Endothelial cell of umbilical vein (primary cell): ENCODE data around the gene CTIF. TPM values are rescaled to one million over a fixed set of nuclear protein-coding genes. Genes with fewer than 3 reads are reported as not detected.

Experiments used
- BruUV-seq: library from RNA; stranded (reverse); fragments of 400-500 nt; replicated peaks from 2 replicates; lab custom pipeline; 2021; lab: Mats Ljungman, UMichigan
- CTCF ChIA-PET: fragments of 300-600, 350-600 bp; sonication (Branson Sonifier 250); formaldehyde crosslinking; loops from one replicate; lab custom pipeline; 2021; ENCODE audit warnings: antibody characterized with exemption, inconsistent platforms; lab: Charles Lee
- POLR2A ChIA-PET: fragments of 300-600, 350-600 bp; sonication (Branson Sonifier 250); formaldehyde crosslinking; loops from one replicate; lab custom pipeline; 2021; ENCODE audit warnings: antibody characterized with exemption, inconsistent platforms; lab: Charles Lee
- DNase-seq: peaks from one replicate; pipeline ENCODE4 v3.0.0-alpha.2; 2011; ENCODE audit warnings: low read depth, low spot score
- FAIRE-seq: peaks from 2 replicates; lab custom pipeline; 2011; peaks lifted over from hg19 to GRCh38; lab: Jason Lieb, UNC
- H2AFZ ChIP-seq: 2 replicates; pipeline ENCODE4 v1.6.0; 2012; ENCODE audit warnings: low read depth, low read length, control low read depth, inconsistent platforms
- H3K27ac ChIP-seq: 2 replicates; pipeline ENCODE4 v1.5.1; 2011; ENCODE audit warnings: low read depth, mild to moderate bottlenecking, control low read depth, low read length, moderate library complexity; ENCODE audit not compliant: insufficient read depth
- H3K27me3 ChIP-seq, 2 experiments: 2 replicates each; pipeline versions ENCODE4 v1.6.0 to v1.6.1; 2011; ENCODE audit warnings: low read length in 2 of 2, mixed read lengths in 1 of 2; ENCODE audit not compliant: control insufficient read depth in 2 of 2, insufficient read depth in 2 of 2
- H3K36me3 ChIP-seq, 2 experiments: 2 replicates in 1 of 2; 3 replicates in 1 of 2; pipeline ENCODE4 v1.5.1; 2011; ENCODE audit warnings: low read length in 2 of 2, mild to moderate bottlenecking in 1 of 2, moderate library complexity in 1 of 2; ENCODE audit not compliant: control insufficient read depth in 2 of 2, insufficient read depth in 2 of 2; ENCODE audit errors: extremely low read depth in 1 of 2
- H3K4me1 ChIP-seq: 3 replicates; pipeline ENCODE4 v1.5.1; 2011; ENCODE audit warnings: mild to moderate bottlenecking, low read length; ENCODE audit not compliant: control insufficient read depth, insufficient read depth; ENCODE audit errors: extremely low read depth
- H3K4me2 ChIP-seq: 2 replicates; pipeline ENCODE4 v1.6.1; 2011; ENCODE audit warnings: low read length, control low read depth, mixed read lengths; ENCODE audit not compliant: insufficient read depth
- H3K4me3 ChIP-seq, 3 experiments: fragments of 200-600 bp in 1 of 3; sonication (generic), shearing (Covaris generic) in 1 of 3; replicated peaks in 1 of 3; 2 replicates each; pipeline ENCODE4 v1.5.1; 2011 to 2016; ENCODE audit warnings: control low read depth in 3 of 3, low read length in 3 of 3, mild to moderate bottlenecking in 2 of 3, inconsistent platforms in 1 of 3, low read depth in 1 of 3, moderate library complexity in 1 of 3; ENCODE audit not compliant: insufficient read depth in 1 of 3
- H3K79me2 ChIP-seq: 2 replicates; pipeline ENCODE4 v1.6.0; 2012; ENCODE audit warnings: low read length, inconsistent platforms; ENCODE audit not compliant: control insufficient read depth, insufficient read depth
- H3K9ac ChIP-seq: replicated peaks from 2 replicates; pipeline ENCODE3; 2011; ENCODE audit warnings: low read length, control low read depth; ENCODE audit not compliant: insufficient read depth; ENCODE audit errors: extremely low read depth
- H3K9me1 ChIP-seq: replicated peaks from 3 replicates; pipeline ENCODE4 v1.6.0; 2011; ENCODE audit warnings: mild to moderate bottlenecking, low read length; ENCODE audit not compliant: control insufficient read depth, insufficient read depth; ENCODE audit errors: extremely low read depth
- H3K9me3 ChIP-seq: replicated peaks from 2 replicates; pipeline ENCODE4 v1.5.1; 2012; ENCODE audit warnings: low read length, inconsistent platforms; ENCODE audit not compliant: control insufficient read depth, insufficient read depth
- H4K20me1 ChIP-seq: replicated peaks from 2 replicates; pipeline ENCODE3; 2011; ENCODE audit warnings: mild to moderate bottlenecking, low read length; ENCODE audit not compliant: control insufficient read depth, insufficient read depth; ENCODE audit errors: extremely low read depth
- EZH2 ChIP-seq: IDR thresholded peaks from 2 replicates; pipeline ENCODE4 v1.6.1; 2012; ENCODE audit warnings: borderline replicate concordance, low read depth, mild to moderate bottlenecking, moderate library complexity, low read length, inconsistent platforms; ENCODE audit not compliant: severe bottlenecking
- FOS ChIP-seq: IDR thresholded peaks from 2 replicates; pipeline ENCODE4 v1.6.1; 2011; ENCODE audit warnings: mild to moderate bottlenecking, low read length, moderate library complexity, borderline replicate concordance; ENCODE audit not compliant: insufficient read depth
- GATA2 ChIP-seq: IDR thresholded peaks from 2 replicates; pipeline ENCODE4 v1.7.0; 2011; ENCODE audit warnings: low read depth, mild to moderate bottlenecking, moderate library complexity, mixed read lengths, low read length; ENCODE audit not compliant: insufficient read length, insufficient read depth
- JUN ChIP-seq: IDR thresholded peaks from 2 replicates; pipeline ENCODE4 v1.6.1; 2011; ENCODE audit warnings: borderline replicate concordance, low read depth; ENCODE audit not compliant: insufficient read length, insufficient read depth
- MYC ChIP-seq: IDR thresholded peaks from one replicate; pipeline ENCODE4 v1.6.1; 2011; ENCODE audit warnings: mild to moderate bottlenecking, low read depth, low read length
- POLR2A ChIP-seq: IDR thresholded peaks from 2 replicates; pipeline ENCODE4 v1.6.1; 2012; ENCODE audit warnings: low read depth, mild to moderate bottlenecking, control low read depth, low read length
- POLR2AphosphoS5 ChIP-seq: IDR thresholded peaks from 2 replicates; pipeline ENCODE4 v1.6.1; 2012; ENCODE audit warnings: low read depth, mild to moderate bottlenecking, control low read depth, low read length, moderate library complexity; ENCODE audit not compliant: insufficient read depth
- dilution Hi-C: fragments of 300-500 bp; cut with MboI; formaldehyde crosslinking; loops from one replicate; pipeline ENCODE4 v1.15.0; 2019; ENCODE audit warnings: low sequenced_read_pairs; ENCODE audit not compliant: extremely low pct_ligation_motif_present
- intact Hi-C: fragments of 100-400 bp; cut with micrococcal nuclease; formaldehyde crosslinking; loops from one replicate; pipeline ENCODE4 v1.10.0; 2022
- polyA plus RNA-seq, 4 experiments: library from polyadenylated mRNA; depleted of rRNA in 3 of 4; stranded (reverse) in 3 of 4; unstranded in 1 of 4; fragments of >200 nt; gene quantifications; 2 replicates each; pipeline versions ENCODE4 v1.2.1 to v1.2.3, GENCODE V29; 2011 to 2012; ENCODE audit warnings: missing spikeins in 1 of 4
- total RNA-seq: library from RNA; stranded (reverse); gene quantifications from 2 replicates; pipeline ENCODE4 v1.2.3, GENCODE V29; 2021
- TF ChIP-seq, protein P1 (sequence below): IDR thresholded peaks from 2 replicates; pipeline ENCODE4 v1.6.1; 2011; ENCODE audit not compliant: insufficient read depth, insufficient read length
- TF ChIP-seq, protein P2 (sequence below), 2 donors: IDR thresholded peaks; 1 replicate in 1 of 2; 2 replicates in 1 of 2; pipeline ENCODE4 v1.5.1; 2011; ENCODE audit warnings: low read length in 2 of 2, mild to moderate bottlenecking in 2 of 2, moderate library complexity in 2 of 2, control low read depth in 1 of 2, inconsistent platforms in 1 of 2, low read depth in 1 of 2; ENCODE audit not compliant: insufficient read depth in 1 of 2; ENCODE audit errors: extremely low read depth in 1 of 2

Gene CTIF
- total and polyA plus RNA-seq, 2 donors (not counting 3 experiments of a cell fraction or from before 2014, with no cell fraction given): 20.9 to 57.7 TPM

DNA sequence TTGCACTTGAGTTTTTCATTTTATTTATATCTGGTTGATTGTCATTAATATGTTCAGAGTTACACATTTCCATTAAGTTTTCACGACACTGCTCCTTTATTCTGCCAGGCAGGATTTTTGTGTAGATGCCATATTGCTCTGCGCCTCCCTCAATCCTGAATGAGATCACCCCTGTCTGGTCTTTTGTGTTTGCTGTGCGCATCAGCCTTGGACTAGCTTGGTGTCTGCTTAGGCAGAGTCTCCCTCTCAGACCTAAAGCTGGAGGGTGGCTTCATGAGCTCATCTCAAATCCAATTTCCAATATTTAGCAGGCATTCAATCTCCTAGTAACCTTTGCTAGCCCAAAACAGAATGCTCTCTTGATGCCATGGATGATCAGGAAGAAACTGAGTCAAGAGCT is 274.5 kb downstream of the CTIF start:
- ChIA-PET CTCF (interaction anchor here (1.1 to 2.2 kb wide), 2 partner anchors 14 to 15 kb away, joined by 3 to 5 read pairs; no protein-coding TSS in a partner anchor), POLR2A (no interaction called here)
- H3K27ac ChIP-seq: no peak overlapping the region
- intact Hi-C loops: no loop called here
- no peaks in the 10 kb centered on the region for H3K79me2 ChIP-seq
- H3K9me1 ChIP-seq: no peaks in the 10 kb centered on the region
- TF ChIP-seq GATA2 (no peak), EZH2 (no peak), MYC (no peak), FOS (no peak), POLR2A (no peak), JUN (no peak), POLR2AphosphoS5 (no peak)
- TF ChIP-seq, protein P1, sequence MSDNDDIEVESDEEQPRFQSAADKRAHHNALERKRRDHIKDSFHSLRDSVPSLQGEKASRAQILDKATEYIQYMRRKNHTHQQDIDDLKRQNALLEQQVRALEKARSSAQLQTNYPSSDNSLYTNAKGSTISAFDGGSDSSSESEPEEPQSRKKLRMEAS: no peak
- TF ChIP-seq, protein P2, sequence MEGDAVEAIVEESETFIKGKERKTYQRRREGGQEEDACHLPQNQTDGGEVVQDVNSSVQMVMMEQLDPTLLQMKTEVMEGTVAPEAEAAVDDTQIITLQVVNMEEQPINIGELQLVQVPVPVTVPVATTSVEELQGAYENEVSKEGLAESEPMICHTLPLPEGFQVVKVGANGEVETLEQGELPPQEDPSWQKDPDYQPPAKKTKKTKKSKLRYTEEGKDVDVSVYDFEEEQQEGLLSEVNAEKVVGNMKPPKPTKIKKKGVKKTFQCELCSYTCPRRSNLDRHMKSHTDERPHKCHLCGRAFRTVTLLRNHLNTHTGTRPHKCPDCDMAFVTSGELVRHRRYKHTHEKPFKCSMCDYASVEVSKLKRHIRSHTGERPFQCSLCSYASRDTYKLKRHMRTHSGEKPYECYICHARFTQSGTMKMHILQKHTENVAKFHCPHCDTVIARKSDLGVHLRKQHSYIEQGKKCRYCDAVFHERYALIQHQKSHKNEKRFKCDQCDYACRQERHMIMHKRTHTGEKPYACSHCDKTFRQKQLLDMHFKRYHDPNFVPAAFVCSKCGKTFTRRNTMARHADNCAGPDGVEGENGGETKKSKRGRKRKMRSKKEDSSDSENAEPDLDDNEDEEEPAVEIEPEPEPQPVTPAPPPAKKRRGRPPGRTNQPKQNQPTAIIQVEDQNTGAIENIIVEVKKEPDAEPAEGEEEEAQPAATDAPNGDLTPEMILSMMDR (IDR thresholded peaks at IDR 0.05; ENCODE audit: extremely low read depth in 1 of 2, insufficient read depth in 1 of 2, low read depth in 1 of 2, low read length in 2 of 2): no peak
- no peak for FAIRE-seq
- BruUV-seq: no TSS peak
- H2AFZ ChIP-seq: no peak overlapping the region
- no peaks in the 10 kb centered on the region for H3K4me1 ChIP-seq
- no peak for DNase-seq
- peaks cover 0 to 3% of the 10 kb centered on the region in 2 experiments for H3K36me3 ChIP-seq
- H3K9ac ChIP-seq: no peak overlapping the region
- H3K4me3 ChIP-seq: no peak overlapping the region
- dilution Hi-C loops: no loop called here
- H3K9me3 ChIP-seq: no peaks in the 10 kb centered on the region
- H3K27me3 ChIP-seq: no peaks in the 10 kb centered on the region
- no peak overlapping the region for H3K4me2 ChIP-seq
- no peaks in the 10 kb centered on the region for H4K20me1 ChIP-seq
